Uterus (tissue), 2 donors: ENCODE results near the gene COL4A2.
A peak's percentile ranks its signal among the peaks of the same experiment; 100 is the strongest.

ENCODE experiments used
- CTCF ChIP-seq, 4 experiments: fragments of 200-600 bp in 2 of 4; fragments of 450-650 bp in 2 of 4; sonication (generic) in 2 of 4; IDR thresholded peaks; one replicate each; pipeline ENCODE4 v1.5.1; 2016 to 2019; ENCODE audit warnings: antibody characterized with exemption in 4 of 4, mild to moderate bottlenecking in 2 of 4, moderate library complexity in 1 of 4
- POLR2A ChIP-seq, 2 donors: fragments of 450-650 bp; IDR thresholded peaks; one replicate each; pipeline ENCODE4 v1.6.1; 2016; ENCODE audit warnings: antibody characterized with exemption in 2 of 2, mild to moderate bottlenecking in 1 of 2, moderate library complexity in 1 of 2

DNA sequence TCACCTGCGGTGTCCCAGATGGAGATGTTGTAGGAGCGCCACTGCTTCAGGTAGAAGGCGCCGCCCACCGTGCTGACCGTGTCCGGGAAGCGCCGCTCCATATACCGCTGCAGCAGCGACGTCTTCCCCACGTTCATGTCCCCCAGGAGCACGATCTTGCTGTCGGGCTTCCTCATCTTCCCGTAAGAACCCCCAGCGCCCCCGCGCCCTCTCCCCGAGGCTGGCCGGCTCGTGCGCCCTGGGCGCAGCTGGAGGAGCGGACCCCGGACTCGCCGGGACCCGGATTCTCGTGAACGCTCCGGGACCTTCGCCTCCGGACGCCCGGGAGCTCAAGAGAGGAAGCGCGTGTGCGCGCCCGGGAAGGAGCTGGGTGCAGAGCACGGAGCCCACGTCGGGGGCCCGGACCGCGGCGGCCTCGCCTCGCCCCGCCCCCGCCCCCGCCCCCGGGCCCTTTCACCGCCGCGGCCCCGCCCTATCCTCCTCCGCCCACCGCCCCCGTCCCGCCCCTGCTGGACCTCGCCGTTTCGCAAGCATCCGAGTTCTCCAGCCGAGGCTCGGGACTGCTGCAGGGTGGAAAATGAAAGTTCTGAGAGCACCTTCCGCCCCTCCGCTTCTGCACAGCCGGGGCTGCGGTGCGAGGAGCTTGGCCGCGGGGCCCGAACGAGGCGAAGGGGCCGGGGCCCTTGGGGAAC lies 254.4 kb downstream of the COL4A2 start, which contains the start of gene RAB20:
- no peak for TF ChIP-seq CTCF (IDR thresholded peaks at IDR 0.05)
- peak in 1 of 2 donors; percentile 57 for TF ChIP-seq POLR2A (IDR thresholded peaks at IDR 0.05)
